ENCODE results near the gene MCUB.
"Not testable (repeated sequence)": the region's sequence is repeated elsewhere in the genome, so short reads cannot be mapped to it uniquely, and the experiment has no call there.

The MCUB gene

GRCh38 chr4:109574443-109574850 lies 14.4 kb downstream of the MCUB start:
- H3K36me3 ChIP-seq = no peaks in the 10 kb centered on the region
- H3K27me3 ChIP-seq (ENCODE audit: insufficient read depth, low read depth, severe bottlenecking) = no peaks in the 10 kb centered on the region
- TF ChIP-seq CTCF (IDR thresholded peaks at IDR 0.05; ENCODE audit: low read depth, low read length) = peak; percentile 9; the same call in 1 of the 2 replicates
- no peak overlapping the region for H3K27ac ChIP-seq
- no peak for DNase-seq
- H3K9me3 ChIP-seq (ENCODE audit: severe bottlenecking) = no peaks in the 10 kb centered on the region
- no peak overlapping the region for H3K4me3 ChIP-seq (ENCODE audit: low read depth, low read length)

- Histone ChIP-seq H3K9me3 (ENCODE audit: severe bottlenecking) (peaks cover 3% of the 10 kb centered on the region), H3K27ac (no peak overlapping the region), H3K36me3 (no peaks in the 10 kb centered on the region), H3K27me3 (ENCODE audit: insufficient read depth, low read depth, severe bottlenecking) (no peaks in the 10 kb centered on the region), H3K4me3 (ENCODE audit: low read depth, low read length) (no peak overlapping the region)
- TF ChIP-seq CTCF (IDR thresholded peaks at IDR 0.05; ENCODE audit: low read depth, low read length) = no peak
- DNase-seq = no peak
Observed at GRCh38 chr4:109574931-109575804, 15.1 kb downstream of the MCUB start.

GRCh38 chr4:109576462-109576861 lies 16.4 kb downstream of the MCUB start:
- no peak for TF ChIP-seq CTCF (IDR thresholded peaks at IDR 0.05; ENCODE audit: low read depth, low read length)
- H3K4me3 ChIP-seq (ENCODE audit: low read depth, low read length) = no peak overlapping the region
- no peak for DNase-seq
- no peaks in the 10 kb centered on the region for H3K36me3 ChIP-seq
- peaks cover 3% of the 10 kb centered on the region for H3K9me3 ChIP-seq (ENCODE audit: severe bottlenecking)
- no peak overlapping the region for H3K27ac ChIP-seq
- no peaks in the 10 kb centered on the region for H3K27me3 ChIP-seq (ENCODE audit: insufficient read depth, low read depth, severe bottlenecking)

DNA sequence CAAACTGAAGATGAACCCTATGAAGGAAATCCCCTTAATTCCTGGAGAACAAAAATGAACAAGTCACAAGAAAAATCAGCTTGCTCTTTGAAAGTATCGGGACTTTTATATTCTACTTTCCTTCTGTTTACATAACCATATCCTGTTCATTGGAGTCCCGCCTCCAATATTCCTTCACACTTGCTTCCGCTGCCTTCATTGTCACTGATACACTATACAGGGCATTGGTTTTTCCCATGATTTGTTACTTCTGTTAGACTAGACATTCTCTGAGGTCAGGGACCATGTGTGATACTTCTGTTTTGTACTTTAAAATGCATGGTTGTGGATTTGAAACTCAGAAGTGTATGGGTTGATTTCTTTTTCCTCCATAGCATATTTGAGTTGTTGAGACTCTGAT lies 18.8 kb downstream of the MCUB start:
- H3K36me3 ChIP-seq = no peaks in the 10 kb centered on the region
- no peak for TF ChIP-seq CTCF (IDR thresholded peaks at IDR 0.05; ENCODE audit: low read depth, low read length)
- no peak for DNase-seq

DNA sequence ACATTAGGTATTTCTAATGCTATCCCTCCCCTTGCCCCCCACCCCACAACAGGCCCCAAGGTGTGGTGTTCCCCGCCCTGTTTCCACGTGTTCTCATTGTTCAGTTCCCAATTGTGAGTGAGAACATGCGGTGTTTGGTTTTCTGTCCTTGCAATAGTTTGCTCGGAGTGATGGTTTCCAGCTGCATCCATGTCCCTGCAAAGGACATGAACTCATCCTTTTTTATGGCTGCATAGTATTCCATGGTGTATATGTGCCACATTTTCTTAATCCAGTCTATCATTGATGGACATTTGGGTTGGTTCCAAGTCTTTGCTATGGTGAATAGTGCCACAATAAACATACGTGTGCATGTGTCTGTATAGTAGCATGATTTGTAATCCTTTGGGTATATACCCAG lies 20.0 kb downstream of the MCUB start:
- H3K27me3 ChIP-seq (ENCODE audit: insufficient read depth, low read depth, severe bottlenecking); H3K4me3 ChIP-seq (ENCODE audit: low read depth, low read length); H3K9me3 ChIP-seq (ENCODE audit: severe bottlenecking); DNase-seq; H3K27ac ChIP-seq; H3K36me3 ChIP-seq: not testable (repeated sequence)

More for the DNA sequence above, 18.8 kb downstream of the MCUB start:
- Histone ChIP-seq H3K27ac (no peak overlapping the region), H3K9me3 (ENCODE audit: severe bottlenecking) (peaks cover 8% of the 10 kb centered on the region), H3K27me3 (ENCODE audit: insufficient read depth, low read depth, severe bottlenecking) (no peaks in the 10 kb centered on the region), H3K4me3 (ENCODE audit: low read depth, low read length) (no peak overlapping the region)

GRCh38 chr4:109588176-109588575 lies 28.1 kb downstream of the MCUB start:
- H3K4me3 ChIP-seq (ENCODE audit: low read depth, low read length) = no peak overlapping the region
- no peak for DNase-seq
- H3K27ac ChIP-seq = no peak overlapping the region
- TF ChIP-seq CTCF (IDR thresholded peaks at IDR 0.05; ENCODE audit: low read depth, low read length) = no peak
- H3K36me3 ChIP-seq = no peaks in the 10 kb centered on the region
- H3K9me3 ChIP-seq (ENCODE audit: severe bottlenecking) = peaks cover 3% of the 10 kb centered on the region
- H3K27me3 ChIP-seq (ENCODE audit: insufficient read depth, low read depth, severe bottlenecking) = no peaks in the 10 kb centered on the region
